ENCODE results near the gene LDB1. TPM values are rescaled to one million over a fixed set of nuclear protein-coding genes. Genes with fewer than 3 reads are reported as not detected.

Gene LDB1
- total RNA-seq, 1 experiment from 2014 or later: 17.2 TPM

GRCh38 chr10:102113261-102113955 is 6.8 kb downstream of the LDB1 start:
- DNase-seq (ENCODE audit: low read depth): peak; percentile 7

GRCh38 chr10:102112210-102112817 is 7.9 kb downstream of the LDB1 start:
- DNase-seq (ENCODE audit: low read depth): no peak

GRCh38 chr10:102111276-102111675 is 8.9 kb downstream of the LDB1 start:
- DNase-seq (ENCODE audit: low read depth): no peak

- DNase-seq (ENCODE audit: low read depth): no peak
These were observed 10.7 kb downstream of the LDB1 start for GRCh38 chr10:102109166-102110116.

GRCh38 chr10:102106998-102107397 is 13.2 kb downstream of the LDB1 start:
- no peak for DNase-seq (ENCODE audit: low read depth)

GRCh38 chr10:102102421-102102820 is 17.7 kb downstream of the LDB1 start:
- no peak for DNase-seq (ENCODE audit: low read depth)

- DNase-seq (ENCODE audit: low read depth): no peak
These were observed 19.0 kb downstream of the LDB1 start for GRCh38 chr10:102101152-102101551.

- no peak for DNase-seq (ENCODE audit: low read depth)
These were observed 23.7 kb downstream of the LDB1 start for GRCh38 chr10:102096449-102096848.

- peak; percentile 23 for DNase-seq (ENCODE audit: low read depth)
These were observed 29.4 kb downstream of the LDB1 start for GRCh38 chr10:102090772-102091171.

GRCh38 chr10:102086196-102086595 is 34.0 kb downstream of the LDB1 start:
- no peak for DNase-seq (ENCODE audit: low read depth)

- no peak for DNase-seq (ENCODE audit: low read depth)
These were observed 34.8 kb downstream of the LDB1 start for GRCh38 chr10:102085336-102085735.

GRCh38 chr10:102083541-102083940 is 36.6 kb downstream of the LDB1 start:
- DNase-seq (ENCODE audit: low read depth): no peak

- peak; percentile 67 for DNase-seq (ENCODE audit: low read depth)
These were observed 47.3 kb downstream of the LDB1 start for GRCh38 chr10:102072673-102073527.

- DNase-seq (ENCODE audit: low read depth): no peak
These were observed 51.1 kb downstream of the LDB1 start for GRCh38 chr10:102069071-102069470.

GRCh38 chr10:102068216-102068615 is 52.0 kb downstream of the LDB1 start:
- DNase-seq (ENCODE audit: low read depth): no peak

GRCh38 chr10:102067091-102067916 is 52.9 kb downstream of the LDB1 start:
- no peak for DNase-seq (ENCODE audit: low read depth)

- no peak for DNase-seq (ENCODE audit: low read depth)
These were observed 53.6 kb downstream of the LDB1 start for GRCh38 chr10:102066399-102067088.

- peak; percentile 31 for DNase-seq (ENCODE audit: low read depth)
These were observed 54.4 kb downstream of the LDB1 start for GRCh38 chr10:102065561-102066398.

Data from RPMI7951 (cell line).